SH-SY5Y (cell line): ENCODE results near the gene TGFBR3L.

ENCODE experiments used
- GATA2 ChIP-seq: IDR thresholded peaks from 2 replicates; pipeline ENCODE4 v1.6.1; 2011; ENCODE audit warnings: mild to moderate bottlenecking, low read depth, low read length
- GATA3 ChIP-seq: IDR thresholded peaks from 2 replicates; pipeline ENCODE4 v1.6.1; 2011; ENCODE audit warnings: low read depth, mild to moderate bottlenecking, low read length, moderate library complexity

DNA sequence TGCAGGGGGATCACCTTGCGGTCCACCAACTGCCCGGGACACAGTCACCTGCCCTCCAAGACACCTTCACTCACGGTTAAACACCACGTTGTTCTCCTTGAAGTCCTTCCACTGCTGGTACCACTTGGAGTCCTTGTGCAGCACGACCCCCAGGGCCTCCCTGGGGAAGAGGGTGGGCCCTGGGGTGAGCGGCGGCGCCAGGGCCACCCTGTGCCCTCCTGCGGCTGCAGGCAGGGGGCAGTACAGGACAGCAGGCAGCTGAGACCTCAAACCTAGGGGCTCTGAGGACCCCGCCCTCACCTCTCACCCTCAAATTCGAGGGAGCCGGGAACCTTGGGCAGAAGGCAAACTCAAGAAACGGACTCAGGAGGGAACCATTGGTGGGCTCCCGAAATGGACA, 18.8 kb downstream of the TGFBR3L start:
- TF ChIP-seq GATA2: no peak
- TF ChIP-seq GATA3: no peak
